GM18909 (cell line): Measurements from ENCODE around the gene TTC4.
A peak's percentile ranks its signal among the peaks of the same experiment; 100 is the strongest.

ENCODE experiments used
- ATAC-seq: cut with Tn5 transposase; IDR thresholded peaks from one replicate; pipeline ENCODE4 v1.9.1; 2021; ENCODE audit warnings: mild to moderate bottlenecking; ENCODE audit not compliant: unreplicated experiment, poor library complexity

The TTC4 gene

GRCh38 chr1:54715493-54716298, at the start of gene TTC4:
TSS of gene TTC4 (plus strand) at chr1:54715861. CDS start at chr1:54715909, 48 bp downstream.
- ATAC-seq, result peak; percentile 95

- no peak for ATAC-seq
Observed at GRCh38 chr1:54666333-54666732, 49.3 kb upstream of the TTC4 start.

DNA sequence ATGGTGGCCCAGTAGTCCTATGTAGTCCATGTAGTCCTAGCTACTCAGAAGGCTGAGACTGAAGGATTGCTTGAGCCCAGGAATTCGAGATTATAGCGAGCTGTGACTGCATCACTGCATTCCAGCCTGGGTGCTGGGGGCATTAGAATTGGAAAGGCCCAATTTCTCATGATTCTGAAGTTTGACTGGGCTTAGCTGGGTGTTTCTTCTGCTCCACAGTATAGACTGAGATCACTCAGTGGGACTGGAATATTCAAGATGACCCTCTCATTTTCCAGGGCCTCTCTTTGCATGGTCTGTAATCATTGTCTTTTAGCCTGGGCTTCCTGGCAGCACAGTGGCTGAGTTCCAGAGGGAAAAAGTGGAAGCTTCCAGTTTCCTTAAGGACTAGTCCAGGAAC, 47.9 kb upstream of the TTC4 start:
- no peak for ATAC-seq

DNA sequence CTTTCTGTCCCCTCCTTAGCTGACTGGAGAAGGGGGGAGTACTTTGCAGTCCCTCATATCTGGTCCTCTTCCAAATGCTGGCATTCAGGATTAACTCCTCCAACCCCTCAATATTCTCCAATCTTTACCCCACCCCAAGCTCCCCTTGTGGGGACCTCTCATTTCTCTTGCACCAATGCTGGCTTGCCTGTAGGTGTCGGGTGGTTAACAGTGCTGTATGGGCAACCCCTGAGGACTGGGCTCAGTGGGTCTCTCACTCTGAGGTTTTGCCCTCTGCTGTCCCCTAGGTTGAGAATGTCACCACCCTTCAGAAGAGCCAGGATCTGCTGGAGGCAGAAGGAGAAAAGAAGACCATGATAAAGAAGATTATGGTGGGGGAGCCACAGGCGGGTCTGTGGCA, 47.1 kb upstream of the TTC4 start:
- ATAC-seq, result no peak

GRCh38 chr1:54671985-54672608, 43.6 kb upstream of the TTC4 start:
- ATAC-seq, result no peak

GRCh38 chr1:54678776-54679643, 36.7 kb upstream of the TTC4 start:
- no peak for ATAC-seq

DNA sequence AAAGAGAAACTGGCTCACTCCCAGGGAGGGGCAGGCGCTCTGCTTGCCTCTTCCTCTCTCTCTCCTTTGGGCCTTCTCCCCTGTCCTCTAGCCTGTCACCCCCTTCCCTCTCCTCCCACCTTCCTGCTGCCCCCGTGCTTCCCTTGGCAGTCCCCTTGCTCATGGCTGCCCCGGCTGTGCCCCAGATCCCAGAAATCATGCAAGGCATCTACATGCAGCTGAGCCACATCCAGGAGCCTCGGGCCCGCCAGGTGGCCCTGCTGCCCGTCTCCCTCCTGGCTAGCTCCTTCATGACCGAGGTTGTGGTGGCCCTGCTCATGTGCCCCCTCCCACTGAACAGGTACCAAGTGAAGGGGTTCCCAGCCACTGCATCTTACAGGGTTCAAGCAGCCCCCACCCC, 36.0 kb upstream of the TTC4 start:
- ATAC-seq, result no peak

GRCh38 chr1:54680387-54680786, 35.3 kb upstream of the TTC4 start:
- ATAC-seq, result no peak

DNA sequence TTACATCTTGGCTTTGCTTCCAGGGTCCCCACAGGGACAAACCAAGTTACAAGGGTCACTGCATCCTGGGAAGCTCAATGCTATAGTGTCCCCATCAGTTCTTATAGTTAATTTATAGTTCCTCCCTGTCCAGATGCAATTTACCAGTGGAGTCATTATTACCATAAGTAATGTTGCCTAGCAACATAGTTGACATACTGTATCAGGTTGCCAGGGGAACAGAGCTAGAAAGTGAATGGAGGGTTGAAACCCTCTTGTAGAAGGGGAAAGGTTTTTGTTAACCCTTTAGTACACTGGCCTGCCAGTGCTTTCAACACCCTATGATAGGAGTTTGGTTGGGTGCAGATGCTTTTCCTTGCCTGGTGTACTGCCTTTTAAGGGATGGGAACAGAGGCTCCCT, 34.3 kb upstream of the TTC4 start:
- no peak for ATAC-seq

DNA sequence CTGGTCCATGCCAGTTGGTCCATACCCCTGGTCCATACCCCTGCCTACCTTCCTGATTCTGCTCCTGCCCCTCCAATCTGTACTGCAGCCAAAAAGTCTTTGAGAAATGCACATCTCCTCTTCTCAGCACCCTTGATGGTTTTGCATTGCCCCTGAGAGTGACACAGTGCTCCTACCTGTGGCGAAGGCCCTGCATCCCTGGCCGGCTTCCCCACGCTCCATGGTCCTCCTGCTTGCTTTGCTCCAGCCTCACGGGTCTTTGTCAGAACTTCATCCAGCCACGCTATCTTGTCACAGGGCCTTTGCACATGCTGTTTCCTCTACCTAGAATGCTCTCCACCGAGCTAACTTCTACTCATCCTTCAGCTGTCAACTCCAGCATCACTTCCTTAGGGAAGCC, 32.2 kb upstream of the TTC4 start:
- ATAC-seq, result no peak

GRCh38 chr1:54685335-54685905, 30.2 kb upstream of the TTC4 start:
- ATAC-seq, result no peak

- ATAC-seq, result no peak
Observed at GRCh38 chr1:54686155-54686554, 29.5 kb upstream of the TTC4 start.

GRCh38 chr1:54694771-54695170, 20.9 kb upstream of the TTC4 start:
- no peak for ATAC-seq

DNA sequence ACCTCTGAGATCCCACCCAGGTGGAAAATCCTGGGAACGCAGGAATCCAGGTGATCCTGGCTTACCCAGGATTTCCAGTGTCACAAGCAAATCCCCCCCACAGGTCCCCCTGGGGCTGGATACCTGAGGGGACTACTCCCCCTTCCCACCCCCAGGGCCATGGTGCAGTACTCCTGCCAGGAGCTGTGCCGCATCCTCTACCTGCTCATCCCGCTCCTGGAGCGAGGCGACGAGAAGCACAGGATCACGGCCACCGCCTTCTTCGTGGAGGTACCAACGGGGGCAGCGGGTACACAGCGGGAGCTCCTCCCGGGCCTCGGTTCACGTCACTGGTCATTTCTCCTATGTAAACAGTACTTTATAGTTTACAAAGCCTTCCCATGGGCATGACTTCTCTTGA, 20.4 kb upstream of the TTC4 start:
- ATAC-seq, result no peak

DNA sequence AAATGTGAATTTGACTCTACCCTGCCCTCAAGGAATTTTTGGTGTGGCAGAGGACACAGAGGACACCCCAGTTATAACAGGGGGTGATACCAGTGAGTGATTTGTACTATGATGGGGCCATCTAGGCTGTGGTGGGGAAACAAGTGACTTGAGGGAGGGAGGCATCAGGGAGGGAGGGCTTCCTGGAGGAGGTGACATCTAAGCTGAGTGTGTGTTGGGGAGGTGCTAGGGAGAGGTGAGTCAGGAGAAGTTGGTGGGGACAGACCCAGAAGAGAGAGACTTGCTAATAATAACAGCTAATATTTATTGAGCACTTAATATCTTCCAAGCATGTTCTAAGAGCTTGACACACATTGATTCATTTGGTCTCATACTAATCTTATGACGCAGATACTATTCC, 19.9 kb upstream of the TTC4 start:
- ATAC-seq, result no peak

DNA sequence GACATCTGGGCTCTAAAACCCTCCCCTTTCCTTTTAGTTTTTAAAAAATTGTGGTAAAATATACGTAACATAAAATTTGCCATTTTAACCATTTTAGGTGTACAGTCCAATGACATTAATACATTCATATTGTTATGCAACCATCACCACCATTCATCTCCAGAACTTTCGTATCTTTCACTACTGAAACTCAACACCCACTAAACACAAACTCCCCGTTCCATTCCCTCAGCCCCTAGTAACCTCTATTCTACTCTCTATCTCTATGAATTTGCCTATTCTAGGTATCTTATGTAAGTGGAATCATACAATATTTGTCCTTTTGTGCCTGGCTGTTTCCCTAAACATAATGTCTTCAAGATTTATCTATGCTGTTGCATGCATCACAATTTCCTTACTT, 19.4 kb upstream of the TTC4 start:
- no peak for ATAC-seq

GRCh38 chr1:54697896-54698295, 17.8 kb upstream of the TTC4 start:
- no peak for ATAC-seq

DNA sequence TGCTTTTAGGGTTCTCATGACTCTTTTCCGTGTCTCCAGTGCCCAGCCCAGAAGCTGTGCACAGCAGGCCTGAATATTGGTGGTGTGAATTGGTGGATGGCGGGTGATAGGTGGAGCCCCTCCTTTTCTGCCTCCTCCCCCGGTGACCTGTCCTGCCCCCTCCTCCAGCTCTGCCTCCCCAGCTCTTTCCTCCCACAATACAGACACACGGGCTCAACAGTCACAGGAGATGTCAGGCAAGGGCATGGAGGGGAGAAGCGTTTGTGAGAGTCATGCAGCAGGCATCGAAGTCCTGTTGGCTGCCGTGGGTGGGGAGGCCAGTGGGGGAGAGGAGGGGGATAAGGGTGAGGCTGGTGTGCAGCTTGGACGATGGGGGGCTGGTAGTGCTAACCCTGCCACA, 17.3 kb upstream of the TTC4 start:
- no peak for ATAC-seq

DNA sequence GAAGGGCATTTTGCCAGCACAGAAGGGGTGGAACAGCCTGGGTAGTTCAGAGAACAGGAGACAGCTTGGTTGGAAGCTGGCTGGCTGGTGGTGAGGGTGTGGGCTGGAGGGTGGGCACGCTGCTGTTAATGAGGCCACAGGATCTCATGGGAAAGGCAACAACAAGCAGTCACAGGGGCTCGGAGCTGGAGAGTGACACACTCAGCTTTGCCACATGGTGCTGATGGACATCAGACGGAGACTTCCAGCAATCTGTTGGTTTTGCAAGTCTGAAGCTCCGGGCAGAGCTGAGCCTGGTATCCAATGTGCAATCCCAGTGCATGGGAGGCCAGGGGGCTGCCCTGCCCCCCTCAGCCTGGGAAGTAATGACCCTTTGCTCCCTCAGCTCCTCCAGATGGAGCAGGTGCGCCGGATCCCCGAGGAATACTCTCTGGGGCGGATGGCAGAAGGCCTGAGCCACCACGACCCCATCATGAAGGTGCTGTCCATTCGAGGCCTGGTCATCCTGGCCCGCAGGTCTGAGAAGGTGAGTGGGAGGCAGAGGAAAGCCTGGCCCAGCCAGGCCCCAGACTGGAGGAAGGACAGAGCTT, 15.6 kb upstream of the TTC4 start:
- no peak for ATAC-seq

GRCh38 chr1:54701066-54701465, 14.6 kb upstream of the TTC4 start:
- no peak for ATAC-seq
